Lung (tissue), 16 donors: ENCODE data around the gene PKD1. TPM values are rescaled to one million over a fixed set of nuclear protein-coding genes. Genes with fewer than 3 reads are reported as not detected.
"Not testable (repeated sequence)": the region's sequence is repeated elsewhere in the genome, so short reads cannot be mapped to it uniquely, and the experiment has no call there.

Source experiments
- ATAC-seq: fragments of 200-7000 bp; cut with Tn5 transposase; one replicate; pipeline ENCODE4 v1.9.1; 2020; ENCODE audit warnings: moderate number of reproducible peaks; ENCODE audit not compliant: insufficient read depth, low FRiP score
- DNase-seq, 3 donors: peaks; one replicate each; pipeline ENCODE4 v3.0.0-alpha.2; 2013 to 2017
- H3K27ac ChIP-seq, 2 donors: one replicate each; pipeline ENCODE4 v1.5.1; 2013; ENCODE audit warnings: mild to moderate bottlenecking in 2 of 2, moderate library complexity in 2 of 2, control low read depth in 1 of 2, inconsistent platforms in 1 of 2, low read depth in 1 of 2, low read length in 1 of 2
- H3K27me3 ChIP-seq, 3 donors: one replicate each; pipeline ENCODE4 v1.5.1; 2013; ENCODE audit warnings: low read length in 2 of 3; ENCODE audit not compliant: control insufficient read depth in 3 of 3, insufficient read depth in 3 of 3
- H3K36me3 ChIP-seq, 4 donors: one replicate each; pipeline ENCODE4 v1.5.1; 2013; ENCODE audit warnings: low read length in 4 of 4, mild to moderate bottlenecking in 1 of 4, moderate library complexity in 1 of 4; ENCODE audit not compliant: control insufficient read depth in 4 of 4, insufficient read depth in 4 of 4
- H3K4me1 ChIP-seq, 5 donors: one replicate each; pipeline ENCODE4 v1.5.1; 2013; ENCODE audit warnings: low read length in 5 of 5, mild to moderate bottlenecking in 2 of 5, moderate library complexity in 1 of 5; ENCODE audit not compliant: control insufficient read depth in 5 of 5, insufficient read depth in 5 of 5
- H3K4me3 ChIP-seq: one replicate; pipeline ENCODE4 v1.5.1; 2013; ENCODE audit warnings: mild to moderate bottlenecking, control low read depth, moderate library complexity
- H3K9ac ChIP-seq, 2 donors: one replicate each; pipeline ENCODE4 v1.5.1; 2013; ENCODE audit warnings: low read length in 2 of 2, control low read depth in 1 of 2; ENCODE audit not compliant: insufficient read depth in 1 of 2
- H3K9me3 ChIP-seq, 4 donors: one replicate each; pipeline ENCODE4 v1.5.1; 2013; ENCODE audit warnings: low read length in 3 of 4, mild to moderate bottlenecking in 1 of 4, moderate library complexity in 1 of 4; ENCODE audit not compliant: control insufficient read depth in 4 of 4, insufficient read depth in 3 of 4
- WGBS, 2 donors: extraction: QIAGEN DNeasy Blood & Tissue Kit; methylation state at CpG; one replicate each; pipeline ENCODE4 v1.1.7; 2013; 5-methylcytosine and 5-hydroxymethylcytosine counted together
- long read RNA-seq, 5 donors: transcript quantifications; one replicate each; lab custom pipeline, GENCODE V29; 2026
- polyA plus RNA-seq, 2 donors: library from polyadenylated mRNA; stranded (reverse); fragments of 200-250 nt; gene quantifications; one replicate each; pipeline ENCODE4 v1.2.1, GENCODE V29; 2013
- total RNA-seq, 2 donors: library from RNA; depleted of rRNA in 1 of 2; stranded (reverse); fragments of >200 nt in 1 of 2; gene quantifications; one replicate each; pipeline ENCODE4 v1.2.1, GENCODE V29; 2014 to 2021
- TF ChIP-seq, protein P1 (sequence below): IDR thresholded peaks from 2 replicates; pipeline ENCODE4 v1.5.1; 2012; ENCODE audit warnings: mild to moderate bottlenecking; ENCODE audit errors: control extremely low read depth, extremely low read depth
- donor health status: control.
- donor health status: control.
- donor health status: Bipolar disorder and iron deficiency.
- donor health status: healthy.
- donor health status: DM: yes; HTN: yes; CAD: no.

The PKD1 gene
- total RNA-seq (100 to 1,000 TPM in 1 of 2 donors, 10 to 100 TPM in 1; 82.9 to 128 TPM), polyA plus RNA-seq (10 to 100 TPM; 39.1 to 46.3 TPM)
- long read RNA-seq, donor 1, partial matches to known transcripts, result 0 of 1 reads
- long read RNA-seq, donor 1, other reads (novel, unspliced or antisense), result 0 of 1 reads
- long read RNA-seq, donor 2, partial matches to known transcripts, result 0 of 1 reads
- long read RNA-seq, donor 2, other reads (novel, unspliced or antisense), result 0 of 1 reads
- long read RNA-seq, donor 3, partial matches to known transcripts, result 0 of 3 reads
- long read RNA-seq, donor 3, other reads (novel, unspliced or antisense), result 0 of 3 reads
- long read RNA-seq, donor 4, partial matches to known transcripts, result 0 of 2 reads
- long read RNA-seq, donor 4, other reads (novel, unspliced or antisense), result 0 of 2 reads
- long read RNA-seq, donor 5, partial matches to known transcripts, result 11 of 13 reads
- long read RNA-seq, donor 5, other reads (novel, unspliced or antisense), result 0 of 13 reads

GRCh38 chr16:2135770-2136490 is at the start of gene PKD1:
Gene PKD1 (minus strand): TSS chr16:2135898. CDS start chr16:2135689, 209 bp downstream.
- 1% methylated on average over 22 to 71 of the region's 81 CpGs for whole genome bisulfite sequencing, 2 donors
- not testable (repeated sequence) for H3K27me3 ChIP-seq, H3K9ac ChIP-seq, H3K36me3 ChIP-seq, H3K9me3 ChIP-seq, H3K4me1 ChIP-seq
- Histone ChIP-seq H3K27ac (peak within 1 kb of the TSS; percentile 54 to 77), H3K4me3 (peak within 1 kb of the TSS; percentile 35)
- DNase-seq, result peak; percentile 92 to 98 (median 94)
- ATAC-seq, result peak; percentile 27

DNA sequence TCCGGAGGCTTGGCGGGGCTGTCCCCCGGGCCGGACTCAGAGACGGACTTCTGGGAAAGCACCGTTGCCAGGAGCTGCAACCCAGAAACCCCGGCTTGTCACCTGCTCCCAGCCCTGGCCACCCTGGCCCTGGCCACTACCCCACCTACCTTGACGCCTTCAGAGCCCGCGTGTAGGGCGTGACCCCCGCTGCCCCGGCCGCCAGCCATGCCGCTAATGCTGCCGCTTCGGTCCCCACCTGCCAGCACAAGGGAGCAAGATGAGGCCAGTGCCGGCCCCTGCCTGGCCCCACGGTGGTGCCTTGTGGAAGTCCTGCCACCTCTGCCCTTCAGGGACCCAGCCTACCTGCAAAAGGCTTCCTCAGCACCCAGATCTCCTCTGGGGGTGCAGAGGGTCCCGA is 49.3 kb upstream of the PKD1 start:
- no peak for DNase-seq
- H3K27me3 ChIP-seq, result no peaks in the 10 kb centered on the region
- no peaks in the 10 kb centered on the region for H3K9me3 ChIP-seq
- H3K27ac ChIP-seq, result no peak overlapping the region
- H3K4me3 ChIP-seq, result no peak overlapping the region
- no peaks in the 10 kb centered on the region for H3K36me3 ChIP-seq
- no peak for ATAC-seq
- WGBS, 2 donors, result 86 to 89% methylated on average over 20 of the region's 20 CpGs
- no peaks in the 10 kb centered on the region for H3K4me1 ChIP-seq
- H3K9ac ChIP-seq, result no peak overlapping the region
- TF ChIP-seq, protein P1, sequence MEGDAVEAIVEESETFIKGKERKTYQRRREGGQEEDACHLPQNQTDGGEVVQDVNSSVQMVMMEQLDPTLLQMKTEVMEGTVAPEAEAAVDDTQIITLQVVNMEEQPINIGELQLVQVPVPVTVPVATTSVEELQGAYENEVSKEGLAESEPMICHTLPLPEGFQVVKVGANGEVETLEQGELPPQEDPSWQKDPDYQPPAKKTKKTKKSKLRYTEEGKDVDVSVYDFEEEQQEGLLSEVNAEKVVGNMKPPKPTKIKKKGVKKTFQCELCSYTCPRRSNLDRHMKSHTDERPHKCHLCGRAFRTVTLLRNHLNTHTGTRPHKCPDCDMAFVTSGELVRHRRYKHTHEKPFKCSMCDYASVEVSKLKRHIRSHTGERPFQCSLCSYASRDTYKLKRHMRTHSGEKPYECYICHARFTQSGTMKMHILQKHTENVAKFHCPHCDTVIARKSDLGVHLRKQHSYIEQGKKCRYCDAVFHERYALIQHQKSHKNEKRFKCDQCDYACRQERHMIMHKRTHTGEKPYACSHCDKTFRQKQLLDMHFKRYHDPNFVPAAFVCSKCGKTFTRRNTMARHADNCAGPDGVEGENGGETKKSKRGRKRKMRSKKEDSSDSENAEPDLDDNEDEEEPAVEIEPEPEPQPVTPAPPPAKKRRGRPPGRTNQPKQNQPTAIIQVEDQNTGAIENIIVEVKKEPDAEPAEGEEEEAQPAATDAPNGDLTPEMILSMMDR, result no peak

DNA sequence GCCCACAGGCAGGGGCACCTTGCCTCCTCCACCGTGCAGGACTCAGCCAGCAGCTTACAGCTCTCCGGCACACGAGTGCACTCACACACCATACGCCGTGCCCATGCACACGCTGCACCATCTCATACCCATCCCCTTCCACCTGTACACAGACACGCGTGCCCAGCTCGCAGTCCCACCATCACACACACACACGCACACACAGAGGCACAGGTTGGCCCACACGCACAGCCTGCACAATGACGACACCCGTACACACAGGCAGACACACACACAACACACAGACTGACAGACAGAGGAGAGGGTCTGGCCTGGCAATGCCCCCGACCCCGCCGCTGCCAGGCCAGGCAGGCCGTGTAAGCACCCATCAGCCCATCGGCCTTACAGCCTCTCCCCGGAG is 48.6 kb upstream of the PKD1 start:
- Histone ChIP-seq H3K9me3 (no peaks in the 10 kb centered on the region), H3K27ac (no peak overlapping the region), H3K9ac (no peak overlapping the region), H3K4me1 (no peaks in the 10 kb centered on the region), H3K27me3 (no peaks in the 10 kb centered on the region), H3K36me3 (no peaks in the 10 kb centered on the region), H3K4me3 (no peak overlapping the region)
- DNase-seq (no peak), ATAC-seq (no peak)
- 88 to 92% methylated on average over 19 of the region's 19 CpGs for WGBS, 2 donors
- TF ChIP-seq, protein P1, result no peak

- Histone ChIP-seq H3K27ac (no peak overlapping the region), H3K4me1 (no peaks in the 10 kb centered on the region), H3K4me3 (no peak overlapping the region), H3K9me3 (no peaks in the 10 kb centered on the region), H3K9ac (no peak overlapping the region), H3K36me3 (no peaks in the 10 kb centered on the region), H3K27me3 (no peaks in the 10 kb centered on the region)
- 93% methylated on average over 30 of the region's 30 CpGs for WGBS, 2 donors
- TF ChIP-seq, protein P1, result no peak
- ATAC-seq (no peak), DNase-seq (no peak)
These were observed 48.0 kb upstream of the PKD1 start for GRCh38 chr16:2183671-2184070.
